Measurements from ENCODE around the gene HOXA3. TPM values are rescaled to one million over a fixed set of nuclear protein-coding genes. Genes with fewer than 3 reads are reported as not detected.
A peak's percentile ranks its signal among the peaks of the same experiment; 100 is the strongest.

The HOXA3 gene
- total RNA-seq, 1 experiment from 2014 or later: not detected

DNA sequence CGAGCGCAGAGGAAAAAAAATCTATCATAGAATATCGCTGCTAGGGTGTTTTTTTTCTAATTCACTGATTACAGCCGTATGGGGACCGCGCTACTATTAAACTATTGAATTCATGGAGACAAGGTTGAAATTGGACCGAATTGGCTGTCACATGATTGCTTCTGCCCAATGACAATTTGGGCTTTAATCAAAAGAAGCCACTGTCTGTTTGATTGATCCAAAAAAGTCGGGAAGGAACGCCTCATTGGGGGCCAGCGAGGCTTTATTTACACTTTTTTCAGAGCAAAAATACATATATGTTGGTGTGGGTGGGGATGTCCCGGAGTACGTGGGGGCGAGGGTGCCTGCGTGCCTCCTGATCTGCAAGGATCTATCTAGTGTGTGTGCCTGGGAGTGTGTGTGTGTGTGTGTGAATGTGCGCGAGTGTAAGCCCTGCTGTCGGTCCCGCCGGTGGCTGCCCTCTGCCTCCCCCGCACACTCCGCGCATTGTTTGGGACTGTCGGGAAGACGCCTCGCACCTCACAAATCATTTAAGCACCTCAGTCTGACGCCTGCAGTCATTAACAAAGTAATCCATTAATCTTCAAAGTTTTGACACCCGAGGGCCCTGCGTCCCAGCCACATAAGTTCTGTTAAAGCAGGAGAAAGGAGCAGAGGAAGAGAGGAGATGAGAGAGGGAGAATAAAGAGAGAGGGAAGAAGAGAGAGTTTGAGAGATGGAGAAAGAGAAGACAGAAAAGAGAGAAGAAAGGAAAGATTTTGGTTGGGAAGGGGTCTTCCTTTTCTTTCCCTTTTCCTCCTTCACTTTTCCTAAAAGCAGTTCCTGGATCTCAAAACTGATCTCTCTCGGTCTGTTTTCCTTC is 49.6 kb downstream of the HOXA3 start, which contains the start of gene HOXA2:
Gene HOXA2, minus strand, starts transcription at position 103 of the 862 bp plus-strand sequence. CDS start 183 bp downstream, outside the sequence.
- Histone ChIP-seq H3K4me2 (ENCODE audit: insufficient read depth, insufficient read length, low read length) (no peak within 1 kb of the TSS), H3K23me2 (ENCODE audit: insufficient read length, low read depth, low read length, poor library complexity, severe bottlenecking) (no peaks in the 10 kb centered on the region), H3K23ac (ENCODE audit: insufficient read length, low read depth, low read length) (no peak within 1 kb of the TSS), H2BK120ac (ENCODE audit: low read depth, low read length, poor library complexity, severe bottlenecking) (no peak within 1 kb of the TSS), H3K14ac (ENCODE audit: insufficient read depth, low read length) (no peak within 1 kb of the TSS), H2BK20ac (ENCODE audit: low read depth, low read length, poor library complexity, severe bottlenecking) (no peak within 1 kb of the TSS), H4K91ac (ENCODE audit: insufficient read length, low read depth, low read length) (no peak within 1 kb of the TSS), H4K5ac (ENCODE audit: insufficient read length, low read depth, low read length) (no peak within 1 kb of the TSS), H3K18ac (ENCODE audit: insufficient read length, low read depth, low read length) (no peak within 1 kb of the TSS), H3K4ac (ENCODE audit: low read depth, low read length) (no peak within 1 kb of the TSS), H3K79me1 (ENCODE audit: insufficient read depth, low read depth, low read length, poor library complexity, severe bottlenecking) (no peaks in the 10 kb centered on the region), H3K27me3 (ENCODE audit: insufficient read depth, low read length) (peaks cover 98% of the 10 kb centered on the region), H4K8ac (replicated peaks; ENCODE audit: insufficient read length, low read depth, low read length) (no peak within 1 kb of the TSS), H3K56ac (ENCODE audit: insufficient read length, low read depth, low read length) (no peak within 1 kb of the TSS), H2AK5ac (ENCODE audit: insufficient read length, low read length) (no peak within 1 kb of the TSS), H3K9ac (ENCODE audit: extremely low read depth, insufficient read length, low read length) (no peak within 1 kb of the TSS), H2BK5ac (ENCODE audit: insufficient read length, low read length) (no peak within 1 kb of the TSS), H4K20me1 (ENCODE audit: control insufficient read depth, insufficient read depth, insufficient read length) (peaks cover 2% of the 10 kb centered on the region), H3K79me2 (ENCODE audit: insufficient read depth, low read length) (no peaks in the 10 kb centered on the region), H2BK15ac (ENCODE audit: low read depth, low read length) (no peak within 1 kb of the TSS), H3K9me3 (ENCODE audit: control insufficient read depth, low read depth, low read length) (no peaks in the 10 kb centered on the region), H3T11ph (ENCODE audit: low read length) (no peak within 1 kb of the TSS), H2AFZ (ENCODE audit: low read length) (no peak within 1 kb of the TSS), H3K27ac (ENCODE audit: insufficient read length, low read depth, low read length) (no peak within 1 kb of the TSS), H3K4me1 (ENCODE audit: insufficient read depth, low read length) (no peaks in the 10 kb centered on the region), H2BK12ac (ENCODE audit: insufficient read length, low read depth, low read length) (no peak within 1 kb of the TSS)
- H3K27me3 Mint-ChIP-seq (ENCODE audit: low read depth): peaks cover 100% of the 10 kb centered on the region
- TF ChIP-seq, protein P1, sequence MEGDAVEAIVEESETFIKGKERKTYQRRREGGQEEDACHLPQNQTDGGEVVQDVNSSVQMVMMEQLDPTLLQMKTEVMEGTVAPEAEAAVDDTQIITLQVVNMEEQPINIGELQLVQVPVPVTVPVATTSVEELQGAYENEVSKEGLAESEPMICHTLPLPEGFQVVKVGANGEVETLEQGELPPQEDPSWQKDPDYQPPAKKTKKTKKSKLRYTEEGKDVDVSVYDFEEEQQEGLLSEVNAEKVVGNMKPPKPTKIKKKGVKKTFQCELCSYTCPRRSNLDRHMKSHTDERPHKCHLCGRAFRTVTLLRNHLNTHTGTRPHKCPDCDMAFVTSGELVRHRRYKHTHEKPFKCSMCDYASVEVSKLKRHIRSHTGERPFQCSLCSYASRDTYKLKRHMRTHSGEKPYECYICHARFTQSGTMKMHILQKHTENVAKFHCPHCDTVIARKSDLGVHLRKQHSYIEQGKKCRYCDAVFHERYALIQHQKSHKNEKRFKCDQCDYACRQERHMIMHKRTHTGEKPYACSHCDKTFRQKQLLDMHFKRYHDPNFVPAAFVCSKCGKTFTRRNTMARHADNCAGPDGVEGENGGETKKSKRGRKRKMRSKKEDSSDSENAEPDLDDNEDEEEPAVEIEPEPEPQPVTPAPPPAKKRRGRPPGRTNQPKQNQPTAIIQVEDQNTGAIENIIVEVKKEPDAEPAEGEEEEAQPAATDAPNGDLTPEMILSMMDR (conservative IDR thresholded peaks at IDR 0.05): no peak
- H3K4me1 Mint-ChIP-seq: peaks cover 12 to 47% of the 10 kb centered on the region in 2 experiments
- peaks cover 8 to 22% of the 10 kb centered on the region in 2 experiments for H3K9me3 Mint-ChIP-seq
- WGBS (ENCODE audit: extremely low coverage, insufficient read length, low lambda C conversion rate): no CpG with 5 or more reads among the region's 29 CpGs
- DNase-seq: no peak
- no peaks in the 10 kb centered on the region for H3K36me3 Mint-ChIP-seq (ENCODE audit: insufficient read depth in 1 of 3, low read depth in 3 of 3)
- H3K4me3 Mint-ChIP-seq: peak within 1 kb of the TSS in 1 of 2 experiments; percentile 65; a peak in 3 of 5 replicates
- H3K27ac Mint-ChIP-seq: no peak within 1 kb of the TSS

All from H9 (cell line).